G401 (cell line): Measurements from ENCODE around the gene ZMYM1. TPM values are rescaled to one million over a fixed set of nuclear protein-coding genes. Genes with fewer than 3 reads are reported as not detected.
"Not testable (repeated sequence)": the region's sequence is repeated elsewhere in the genome, so short reads cannot be mapped to it uniquely, and the experiment has no call there.

Experiments
- DNase-seq: peaks from one replicate; pipeline ENCODE4 v3.0.0-alpha.2; 2015; ENCODE audit warnings: low spot score
- in situ Hi-C: cut with HindIII; loops from 2 replicates; pipeline ENCODE4 v1.10.0; 2016; ENCODE audit warnings: low sequenced_read_pairs, mixed read lengths
- total RNA-seq: library from RNA; depleted of rRNA; stranded (reverse); fragments of >200 nt; shearing (Covaris generic); gene quantifications from 2 replicates; pipeline ENCODE4 v1.2.3, GENCODE V29; 2014; rRNA removed

Gene ZMYM1
- total RNA-seq = 18.8 and 30.2 TPM in 2 replicates

DNA sequence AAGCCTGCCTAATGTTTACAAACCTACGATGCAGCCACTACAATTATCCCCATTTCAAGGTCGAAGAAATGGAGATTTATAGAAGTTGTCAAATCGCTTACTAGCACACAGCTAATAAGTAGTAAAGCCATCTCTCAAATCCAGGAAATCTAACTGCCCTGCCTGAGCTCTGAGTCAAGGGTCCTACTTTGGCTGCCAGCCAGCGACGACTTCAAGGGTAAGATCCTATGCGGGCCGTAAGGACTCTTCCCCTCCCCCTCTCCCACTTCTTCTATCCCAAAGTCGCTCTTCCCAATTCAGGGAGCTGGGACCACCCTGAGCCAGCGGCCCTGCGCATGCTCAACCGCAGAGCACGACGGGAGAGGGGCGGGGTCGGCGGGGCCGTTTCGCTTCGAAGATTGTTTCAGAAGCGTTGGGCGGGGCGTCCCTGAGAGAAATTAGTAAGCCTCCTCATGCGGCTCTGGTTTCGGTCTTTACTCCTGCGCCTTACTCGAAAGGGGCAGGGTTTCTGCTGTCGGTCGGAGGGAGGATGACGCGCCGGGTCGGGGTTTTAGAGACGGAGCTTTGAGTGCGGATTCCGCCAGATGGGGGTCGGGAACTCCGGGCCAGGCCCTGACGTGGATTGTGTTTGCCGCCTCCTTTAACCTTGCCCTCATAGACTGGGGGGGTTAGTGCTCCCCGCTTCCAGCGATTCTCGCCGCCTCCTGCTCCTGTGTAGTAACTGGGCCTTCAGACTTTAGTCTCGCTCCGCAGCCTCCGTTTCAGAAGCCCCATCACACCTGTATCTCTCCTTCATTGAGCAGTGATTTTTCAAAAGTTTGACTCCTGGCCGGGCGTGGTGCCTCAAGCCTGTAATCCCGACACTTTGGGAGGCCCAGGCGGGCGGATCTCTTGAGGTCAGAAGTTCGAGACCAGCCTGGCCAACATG lies at the start of gene ZMYM1:
ZMYM1 (plus strand) TSS at position 383 of the 928 bp plus-strand sequence. CDS start 14,603 bp downstream, outside the sequence.
- in situ Hi-C loops = no loop called here
- DNase-seq = peak; percentile 82

DNA sequence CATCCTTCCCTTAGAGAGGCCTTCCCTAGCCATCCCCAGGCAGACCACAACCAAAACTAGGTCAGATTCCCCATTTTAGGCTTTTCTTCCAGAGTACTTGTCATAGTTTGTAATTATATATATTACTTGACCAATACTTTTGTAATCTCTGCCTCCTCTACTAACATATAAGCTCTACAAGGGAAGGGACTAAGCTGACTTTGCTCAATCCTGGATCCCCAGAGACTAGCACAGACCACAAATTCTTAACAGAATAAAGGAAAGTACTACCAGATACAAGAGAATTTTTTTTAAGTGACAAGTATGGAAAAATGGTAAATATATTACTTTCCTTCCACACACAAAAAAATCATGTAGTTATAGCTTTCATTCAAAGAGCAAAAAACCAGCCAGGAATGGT lies 49.4 kb upstream of the ZMYM1 start:
- in situ Hi-C loops = no loop called here

DNA sequence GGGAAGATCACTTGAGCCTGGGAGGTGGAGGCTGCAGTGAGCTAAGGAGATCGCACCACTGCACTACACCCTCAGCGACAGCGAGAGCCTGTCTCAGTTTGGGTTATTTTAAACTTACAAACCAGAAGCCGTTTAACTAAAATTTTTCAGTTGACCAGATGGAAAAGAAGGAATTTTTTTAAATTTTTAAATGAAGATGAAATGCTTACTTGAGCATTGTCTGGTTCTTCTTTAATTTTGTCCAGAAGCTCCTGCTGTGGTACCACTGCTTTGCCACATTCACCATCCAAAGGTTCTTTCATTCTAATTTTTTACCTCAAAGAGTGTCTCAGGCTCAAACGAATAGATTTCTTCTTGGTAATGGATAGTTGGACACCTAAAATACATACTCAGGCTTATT lies 48.8 kb upstream of the ZMYM1 start:
- in situ Hi-C loops = no loop called here
- no peak for DNase-seq

More for the DNA sequence above, 49.4 kb upstream of the ZMYM1 start:
- no peak for DNase-seq

DNA sequence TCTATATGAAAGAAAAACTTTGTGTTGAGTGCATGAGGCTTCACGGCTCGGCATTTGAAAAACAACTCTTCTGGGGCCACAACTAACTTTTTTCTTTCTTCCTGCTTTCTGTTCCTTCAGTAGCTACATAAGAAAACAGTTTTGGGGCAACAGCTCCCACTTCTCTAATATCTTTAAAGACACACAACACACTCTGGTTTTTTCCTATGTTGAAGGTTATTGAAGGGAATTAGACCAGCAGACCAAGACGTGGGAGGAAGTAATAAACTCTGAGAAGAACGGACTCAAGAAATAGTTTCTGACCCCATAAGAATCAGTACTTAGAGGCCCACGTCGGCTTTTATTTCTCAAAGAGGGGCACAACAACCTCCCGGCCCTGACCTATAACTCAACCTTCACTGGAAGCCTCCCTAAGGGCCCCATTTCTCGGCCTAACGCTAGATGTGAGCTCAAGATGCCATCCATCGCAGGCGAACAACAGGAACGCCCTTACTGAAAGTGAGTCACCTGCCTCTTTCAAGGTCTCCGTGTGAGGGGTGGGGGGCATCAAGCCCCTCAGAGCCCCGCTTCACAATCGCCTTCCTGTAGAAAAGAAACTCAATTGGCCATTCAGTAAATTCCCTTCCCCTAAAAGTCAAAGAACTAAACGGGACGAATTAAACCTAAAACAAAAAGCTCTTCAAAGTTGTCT lies 48.3 kb upstream of the ZMYM1 start:
- in situ Hi-C loops = no loop called here
- DNase-seq = peak; percentile 40

DNA sequence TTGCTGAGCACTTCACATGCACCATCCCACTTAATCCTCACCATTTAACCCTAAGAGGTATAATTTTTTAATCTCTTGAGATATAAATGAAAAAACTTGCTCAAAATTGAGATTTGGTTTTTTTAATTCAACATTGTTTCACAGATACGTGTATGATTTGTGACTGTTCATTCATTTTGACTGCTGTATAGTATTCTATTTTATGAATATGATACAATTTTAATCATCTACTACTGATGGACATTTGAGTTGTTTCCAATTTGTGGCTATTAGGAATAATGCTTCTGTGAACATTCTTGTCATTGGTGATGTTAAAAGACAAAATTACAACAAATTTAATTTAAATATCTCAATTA lies 46.8 kb upstream of the ZMYM1 start:
- in situ Hi-C loops = no loop called here
- DNase-seq = no peak

DNA sequence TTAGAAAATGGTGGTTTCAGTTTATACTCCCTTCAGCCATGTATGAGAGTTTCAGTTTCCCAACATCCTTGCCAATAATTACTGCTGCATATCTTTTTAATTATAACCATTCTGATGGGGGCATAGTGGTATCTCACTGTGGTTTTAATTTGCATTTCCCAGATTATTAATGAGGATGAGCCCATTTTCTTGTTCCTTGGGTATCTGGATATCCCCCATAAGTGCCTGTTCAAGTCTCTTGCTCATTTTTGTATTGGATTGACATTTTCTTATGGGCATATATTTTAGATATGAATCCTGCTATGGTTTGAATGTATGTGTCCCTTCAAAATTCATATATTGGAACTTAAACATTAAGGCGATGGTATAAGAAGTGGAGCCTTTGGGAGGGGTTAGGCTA lies 45.8 kb upstream of the ZMYM1 start:
- DNase-seq = no peak
- in situ Hi-C loops = no loop called here

DNA sequence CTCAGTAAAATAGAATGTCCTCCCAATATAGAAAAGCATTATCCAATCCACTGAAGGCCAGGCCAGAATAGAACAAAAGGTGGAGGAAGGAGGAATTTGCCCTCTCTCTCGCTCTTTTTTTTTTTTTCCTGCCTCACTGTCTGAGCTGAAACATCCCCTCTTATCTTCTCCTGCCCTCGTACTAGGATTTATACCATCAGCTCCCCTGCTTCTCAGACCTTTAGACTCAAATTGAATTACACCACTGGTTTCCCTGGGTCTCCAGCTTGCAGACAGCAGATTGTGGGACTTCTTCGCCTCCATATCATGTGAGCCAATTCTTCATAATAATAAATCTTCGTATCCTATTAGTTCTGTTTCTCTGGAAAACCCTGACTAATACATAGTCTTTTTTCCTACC lies 42.6 kb upstream of the ZMYM1 start:
- no peak for DNase-seq
- in situ Hi-C loops = no loop called here

DNA sequence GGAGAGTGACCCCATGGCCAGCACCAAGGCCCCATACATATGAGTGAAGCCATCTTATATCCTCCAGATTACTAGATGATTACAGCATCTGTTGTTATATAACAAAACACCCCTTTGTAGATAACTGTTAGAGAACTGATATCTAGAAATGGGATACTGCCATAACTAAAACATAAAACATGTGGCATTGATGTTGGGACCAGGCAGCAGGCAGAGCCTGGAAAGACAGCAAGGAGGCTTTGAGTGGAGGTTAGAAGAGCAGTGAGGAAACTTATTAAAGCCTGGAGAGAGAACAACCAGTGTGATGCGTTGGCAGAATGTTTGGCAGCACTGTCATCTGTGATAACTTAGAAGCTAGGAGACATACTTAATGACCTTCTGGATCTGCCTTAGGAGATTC lies 42.0 kb upstream of the ZMYM1 start:
- no peak for DNase-seq
- in situ Hi-C loops = no loop called here

DNA sequence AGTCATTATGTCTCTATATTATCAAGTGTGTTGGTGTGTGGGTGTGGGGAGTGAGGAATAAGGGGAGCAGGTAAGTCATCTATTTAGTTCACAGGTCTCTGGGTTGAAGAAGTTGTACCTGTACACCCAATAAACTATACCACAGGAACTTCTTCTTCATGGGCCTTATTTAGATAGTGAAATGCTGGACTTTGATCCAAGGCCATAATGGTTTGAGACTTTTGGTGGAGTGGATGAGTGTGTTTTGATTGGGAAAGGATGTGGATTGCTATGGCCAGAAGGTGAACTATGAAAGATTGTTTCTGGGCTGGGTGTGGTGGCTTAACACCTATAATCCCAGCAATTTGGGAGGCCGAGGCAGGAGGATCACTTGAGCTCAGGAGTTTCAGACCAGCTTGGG lies 40.5 kb upstream of the ZMYM1 start:
- in situ Hi-C loops = no loop called here
- DNase-seq = no peak

DNA sequence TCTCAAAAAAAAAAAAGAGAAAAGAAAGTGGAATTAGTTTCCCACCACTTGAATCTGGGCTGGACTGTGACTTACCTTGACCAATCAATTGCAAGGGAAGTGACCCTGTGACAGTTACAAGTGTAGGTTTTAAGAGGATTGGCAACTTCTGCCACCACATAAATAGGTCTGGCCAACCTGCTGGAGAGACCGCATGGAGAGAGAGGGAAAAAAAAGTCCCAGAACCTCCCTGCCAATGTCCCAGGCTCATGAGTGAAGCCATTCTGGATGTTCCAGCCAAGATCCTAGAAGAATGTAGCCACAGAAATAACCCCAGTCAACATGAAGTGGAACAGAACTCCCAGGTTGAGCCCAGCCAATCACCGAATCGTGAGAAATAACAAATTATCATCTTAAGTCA lies 35.7 kb upstream of the ZMYM1 start:
- in situ Hi-C loops = no loop called here
- DNase-seq = no peak

DNA sequence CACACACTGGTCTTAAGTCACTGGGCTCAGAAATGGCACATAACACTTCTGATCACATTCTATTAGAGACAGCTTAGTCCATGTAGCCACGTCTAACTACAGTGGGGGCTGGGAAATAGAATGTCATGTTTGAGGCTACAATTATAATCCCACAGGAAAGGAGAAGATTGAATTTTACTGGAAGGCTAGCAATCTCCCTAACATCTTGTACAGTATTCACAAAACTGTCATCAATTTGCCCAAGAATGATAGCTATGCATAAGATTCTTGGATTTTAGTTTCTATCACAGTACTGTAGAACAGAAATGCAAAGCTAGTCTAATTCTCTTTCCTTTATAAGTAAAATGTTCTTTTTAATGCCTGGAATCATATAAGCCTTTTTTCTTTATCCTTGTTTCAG lies 34.8 kb upstream of the ZMYM1 start:
- in situ Hi-C loops = no loop called here
- DNase-seq = no peak

DNA sequence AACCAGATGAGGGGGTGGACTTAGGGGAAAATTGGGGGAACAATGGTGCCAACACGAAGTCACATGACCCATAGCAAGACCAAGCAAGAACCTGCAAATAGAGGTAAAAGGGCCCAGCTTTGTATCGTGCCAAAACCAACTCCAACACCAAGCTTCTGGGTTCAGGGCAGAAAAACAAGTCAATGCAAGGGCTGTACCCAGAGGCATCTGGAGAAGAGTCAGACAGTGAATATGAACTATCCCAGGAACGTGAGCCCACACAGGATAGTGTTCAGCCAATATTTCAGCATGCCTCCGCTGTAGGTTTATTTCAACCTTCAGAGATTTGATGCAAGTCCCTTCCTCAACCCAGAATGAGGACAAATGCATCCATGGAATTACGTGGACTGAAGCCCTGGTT lies 32.5 kb upstream of the ZMYM1 start:
- no peak for DNase-seq
- in situ Hi-C loops = no loop called here

DNA sequence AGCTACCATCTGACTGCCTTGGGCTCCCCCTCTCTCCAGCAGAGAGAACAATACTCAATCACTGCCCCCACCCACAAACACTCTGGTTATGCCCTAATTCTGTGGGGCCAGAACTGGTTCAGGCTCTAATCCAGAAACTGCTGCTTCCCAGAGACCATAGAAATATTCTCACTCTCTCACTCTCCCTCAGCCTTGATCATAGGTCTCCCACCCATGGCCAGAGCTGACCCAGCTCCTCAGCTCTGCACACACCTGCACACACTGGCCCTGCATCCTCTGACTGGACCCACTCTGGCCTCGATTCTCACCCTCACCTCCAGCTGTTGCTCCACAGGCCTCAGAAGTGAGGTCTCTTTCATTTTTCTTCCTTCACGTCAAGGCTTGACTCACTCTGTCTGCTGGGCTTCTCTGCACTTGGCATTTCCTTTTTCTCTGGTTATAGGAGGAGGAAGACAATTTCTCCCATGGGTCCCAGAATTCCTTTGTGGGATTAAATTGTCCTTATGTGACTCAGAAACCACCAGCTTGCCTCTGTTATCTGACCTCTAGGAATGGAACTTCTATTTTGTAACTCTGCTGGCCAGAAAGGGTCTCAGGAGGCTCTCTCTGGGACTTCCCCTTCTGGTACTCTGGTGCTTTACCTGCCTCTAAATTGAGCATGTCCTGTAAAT lies 31.9 kb upstream of the ZMYM1 start:
- no peak for DNase-seq
- in situ Hi-C loops = no loop called here

DNA sequence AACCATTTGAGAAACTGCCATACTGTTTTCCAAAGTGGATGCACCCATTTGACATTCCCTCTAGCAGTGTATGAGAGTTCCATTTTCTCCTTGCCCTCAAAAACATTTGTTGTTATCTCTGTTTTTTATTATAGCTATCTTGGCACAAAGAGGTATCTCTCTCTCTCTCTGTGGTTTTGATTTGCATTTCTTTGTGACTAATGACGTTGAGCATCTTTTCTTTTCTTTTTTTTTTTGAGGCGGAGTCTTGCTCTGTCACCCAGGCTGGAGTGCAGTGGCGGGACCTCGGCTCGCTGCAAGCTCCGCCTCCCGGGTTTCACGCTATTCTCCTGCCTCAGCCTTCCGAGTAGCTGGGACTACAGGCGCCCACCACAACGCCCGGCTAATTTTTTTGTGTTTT lies 30.1 kb upstream of the ZMYM1 start:
- DNase-seq = no peak
- in situ Hi-C loops = no loop called here

DNA sequence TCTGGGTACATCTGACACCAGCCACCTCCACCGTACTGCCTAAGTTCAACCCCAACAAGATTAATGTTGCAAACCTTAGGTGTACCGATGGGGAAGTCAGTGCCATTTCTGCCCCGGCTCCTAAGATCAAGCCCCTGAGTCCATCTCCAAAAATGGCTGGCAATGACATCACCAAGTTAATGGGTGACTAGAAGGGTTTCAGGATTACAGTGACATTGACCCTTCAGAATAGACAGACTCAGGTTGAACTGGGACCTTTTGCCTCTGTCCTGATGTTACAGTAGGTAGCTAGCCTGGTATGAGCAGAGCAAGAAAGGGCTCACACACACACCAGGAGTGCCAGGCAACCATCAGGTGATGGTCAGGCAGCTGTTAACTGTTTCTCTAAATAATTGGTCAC lies 25.8 kb upstream of the ZMYM1 start:
- in situ Hi-C loops = no loop called here
- DNase-seq = no peak

DNA sequence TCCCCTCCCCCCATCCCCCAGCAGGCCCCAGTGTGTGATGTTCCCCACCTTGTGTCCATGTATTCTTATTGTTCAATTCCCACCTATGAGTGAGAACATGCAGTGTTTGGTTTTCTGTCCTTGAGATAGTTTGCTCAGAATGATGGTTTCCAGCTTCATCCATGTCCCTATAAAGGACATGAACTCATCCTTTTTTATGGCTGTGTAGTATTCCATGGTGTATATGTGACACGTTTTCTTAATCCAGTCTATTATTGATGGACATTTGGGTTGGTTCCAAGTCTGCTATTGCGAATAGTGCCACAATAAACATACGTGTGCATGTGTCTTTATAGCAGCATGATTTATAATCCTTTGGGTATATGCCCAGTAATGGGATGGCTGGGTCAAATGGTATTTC lies 24.9 kb upstream of the ZMYM1 start:
- in situ Hi-C loops, DNase-seq: not testable (repeated sequence)

DNA sequence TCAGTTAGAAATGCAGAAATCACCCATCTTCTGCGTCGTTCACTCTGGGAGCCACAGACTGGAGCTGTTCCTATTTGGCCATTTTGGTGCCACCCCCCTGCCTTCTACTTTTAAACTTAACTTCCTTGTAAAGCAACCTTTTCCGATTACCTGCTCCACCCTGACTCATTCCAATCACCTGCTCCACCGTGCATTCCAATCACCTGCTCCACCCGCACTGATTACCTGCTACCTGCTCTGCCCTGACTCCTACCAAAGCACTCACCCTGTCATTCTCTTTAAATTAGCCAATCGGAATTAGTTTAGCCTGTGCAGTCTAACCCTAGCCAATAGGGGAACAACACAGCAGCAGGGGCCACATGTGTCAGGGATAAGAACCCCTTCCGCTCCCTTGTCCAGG lies 20.9 kb upstream of the ZMYM1 start:
- DNase-seq, in situ Hi-C loops: not testable (repeated sequence)

DNA sequence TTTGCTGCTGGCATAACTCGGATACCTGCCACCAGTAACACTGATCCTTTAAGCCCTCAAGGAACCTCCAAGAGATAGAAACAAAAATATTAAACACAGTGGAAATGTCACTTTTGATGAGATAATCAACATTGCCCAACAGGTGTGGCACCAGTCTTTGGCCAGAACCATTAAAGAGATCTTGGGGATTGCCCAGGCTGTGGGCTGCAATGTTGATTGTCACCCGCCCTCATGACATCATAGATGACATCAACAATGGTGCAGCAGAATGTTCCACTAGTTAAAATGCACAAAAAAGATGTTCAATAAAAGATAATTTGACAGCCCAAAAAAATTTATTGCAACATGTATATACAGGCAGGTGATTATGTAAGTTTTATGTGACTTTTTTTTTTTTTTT lies 20.2 kb upstream of the ZMYM1 start:
- in situ Hi-C loops = no loop called here
- DNase-seq = no peak

DNA sequence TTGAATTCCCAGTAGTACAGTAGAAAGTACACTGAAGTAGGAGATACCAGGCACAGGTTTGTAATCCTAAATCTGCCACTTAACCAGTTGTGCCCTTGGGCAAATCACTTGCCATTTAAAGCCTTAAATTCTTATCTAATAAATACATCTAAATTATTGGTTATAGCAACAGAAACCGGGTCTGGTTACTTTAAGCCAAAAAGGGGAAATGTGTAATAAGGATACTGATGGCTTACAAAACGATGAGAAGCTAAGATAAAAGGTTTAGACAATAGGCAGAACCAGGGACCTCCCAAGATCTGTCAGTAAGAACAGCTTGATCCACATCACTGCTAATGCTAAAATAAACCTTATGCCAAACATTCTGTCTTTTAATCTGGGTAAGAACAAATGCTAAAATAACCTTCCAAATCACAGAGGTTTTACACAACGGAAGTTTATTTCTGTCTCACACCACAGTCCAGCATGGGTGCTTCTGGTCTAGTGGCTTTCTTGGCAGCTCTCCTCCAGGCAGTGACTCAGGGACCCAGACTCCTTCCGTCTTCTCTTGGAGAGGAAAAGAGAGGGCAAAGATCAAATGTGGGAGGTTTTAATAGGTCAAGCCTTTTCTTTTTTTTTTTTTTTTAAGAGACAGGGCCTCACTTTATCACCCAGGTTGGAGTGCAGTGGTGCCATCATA lies 16.5 kb upstream of the ZMYM1 start:
- in situ Hi-C loops = no loop called here
- DNase-seq = no peak

DNA sequence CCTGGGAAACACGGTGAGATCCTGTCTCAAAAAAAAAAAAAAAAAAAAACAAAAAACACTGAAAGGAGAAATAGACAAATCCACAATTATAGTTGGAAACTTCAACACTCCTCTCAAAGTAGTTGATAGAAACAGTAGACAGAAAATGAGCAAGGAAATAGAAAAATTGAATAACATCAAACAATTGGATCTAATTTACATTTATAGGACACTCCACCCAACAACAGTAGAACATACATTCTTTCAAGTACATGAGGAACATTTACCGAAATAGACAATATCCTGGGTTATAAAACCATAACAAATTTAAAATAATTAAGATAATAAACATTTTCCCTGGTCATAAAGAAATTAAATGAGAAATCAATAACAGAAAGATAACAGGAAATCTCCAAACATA lies 14.9 kb upstream of the ZMYM1 start:
- DNase-seq = no peak
- in situ Hi-C loops = no loop called here
